ENCODE measurements around the gene PBX3. TPM values are rescaled to one million over a fixed set of nuclear protein-coding genes. Genes with fewer than 3 reads are reported as not detected.

Gene PBX3
- total RNA-seq, 2 donors from 2014 or later: 19.7 to 20.6 TPM

DNA sequence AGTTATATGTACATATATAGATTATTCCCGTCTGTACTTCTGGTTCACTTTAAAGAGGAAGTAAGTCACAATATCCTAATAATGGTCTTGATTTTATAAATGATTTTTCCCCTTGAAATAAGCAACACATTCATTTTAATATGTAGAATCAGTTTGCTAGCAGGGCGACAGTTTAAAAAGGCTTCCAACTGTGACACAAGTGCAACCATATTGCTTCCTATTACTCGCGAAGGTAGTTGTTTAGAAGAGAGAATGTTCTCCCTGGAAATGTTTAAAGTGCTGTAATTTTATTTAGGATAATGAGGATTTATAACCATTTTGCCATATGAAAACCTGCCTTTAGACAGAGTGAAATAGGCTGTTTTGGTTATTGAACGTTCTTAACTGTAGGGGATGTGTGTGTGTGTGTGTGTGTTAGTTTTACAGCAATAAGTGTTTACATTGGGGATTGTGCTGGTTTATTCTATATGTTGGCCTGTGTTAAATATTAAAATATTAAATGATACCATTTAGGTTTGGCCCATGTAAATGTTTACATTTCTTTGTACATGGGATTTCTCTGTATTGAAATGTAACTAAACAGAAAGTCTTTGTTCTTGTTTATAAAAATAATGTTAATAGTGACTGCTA lies 138.3 kb downstream of the PBX3 start:
- Mint-ChIP-seq H3K9me3 (no peaks in the 10 kb centered on the region), H3K4me3 (no peak overlapping the region), H3K4me1 (ENCODE audit: low read depth) (peaks cover 6% of the 10 kb centered on the region), H3K27ac (peak overlapping the region; percentile 33), H3K36me3 (ENCODE audit: insufficient read depth in 2 of 2) (no peaks in the 10 kb centered on the region), H3K27me3 (ENCODE audit: low read depth) (peaks cover 15% of the 10 kb centered on the region)
- ATAC-seq (replicated peaks in 1 of 2) (no peak), DNase-seq (no peak)

DNA sequence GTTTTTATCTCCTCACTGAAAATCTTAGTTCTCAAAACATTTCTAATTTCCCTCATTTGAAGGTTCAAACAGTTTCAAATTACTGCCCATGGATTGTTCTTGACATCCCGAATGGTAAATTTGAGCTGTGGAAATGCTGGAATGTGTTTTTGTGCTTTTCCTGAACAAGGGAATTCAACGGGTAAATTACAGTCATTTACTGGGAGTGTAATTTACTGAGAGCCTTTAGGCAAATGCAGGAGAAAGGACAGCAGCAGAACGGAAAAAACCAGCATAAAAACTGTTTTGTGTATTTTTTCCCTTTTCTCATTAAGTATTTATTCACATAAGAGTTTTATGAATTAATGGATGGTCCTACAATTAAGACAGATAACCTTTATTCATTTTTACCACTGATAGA lies 139.2 kb downstream of the PBX3 start:
- no peak for ATAC-seq (replicated peaks in 1 of 2)
- H3K4me1 Mint-ChIP-seq (ENCODE audit: low read depth): peaks cover 6% of the 10 kb centered on the region
- peaks cover 15% of the 10 kb centered on the region for H3K27me3 Mint-ChIP-seq (ENCODE audit: low read depth)
- no peak for DNase-seq
- no peaks in the 10 kb centered on the region for H3K36me3 Mint-ChIP-seq (ENCODE audit: insufficient read depth in 2 of 2)
- H3K9me3 Mint-ChIP-seq: no peaks in the 10 kb centered on the region
- no peak overlapping the region for H3K4me3 Mint-ChIP-seq
- no peak overlapping the region for H3K27ac Mint-ChIP-seq

DNA sequence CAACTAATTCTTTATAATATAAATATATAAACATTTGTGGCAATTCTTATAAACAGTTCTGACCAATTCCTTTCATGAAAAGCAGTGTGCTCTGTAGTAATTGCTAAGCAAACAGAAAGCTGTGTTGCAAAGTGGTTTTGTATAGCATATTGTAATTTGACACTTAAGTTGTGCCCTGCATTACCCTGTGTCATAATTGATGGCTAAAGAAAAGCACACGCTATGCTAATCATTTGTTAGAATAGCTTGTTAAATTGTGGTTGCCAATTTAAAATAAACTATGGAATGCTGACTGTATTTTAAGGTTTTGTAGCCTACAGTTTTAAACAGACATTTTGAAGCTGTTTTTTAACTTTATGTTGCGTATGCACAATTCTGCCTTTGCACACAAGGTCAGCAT lies 140.0 kb downstream of the PBX3 start:
- DNase-seq (no peak), ATAC-seq (replicated peaks in 1 of 2) (no peak)
- peaks cover 15% of the 10 kb centered on the region for H3K27me3 Mint-ChIP-seq (ENCODE audit: low read depth)
- H3K4me3 Mint-ChIP-seq: no peak overlapping the region
- no peaks in the 10 kb centered on the region for H3K9me3 Mint-ChIP-seq
- no peak overlapping the region for H3K27ac Mint-ChIP-seq
- H3K36me3 Mint-ChIP-seq (ENCODE audit: insufficient read depth in 2 of 2): no peaks in the 10 kb centered on the region
- peaks cover 6% of the 10 kb centered on the region for H3K4me1 Mint-ChIP-seq (ENCODE audit: low read depth)

DNA sequence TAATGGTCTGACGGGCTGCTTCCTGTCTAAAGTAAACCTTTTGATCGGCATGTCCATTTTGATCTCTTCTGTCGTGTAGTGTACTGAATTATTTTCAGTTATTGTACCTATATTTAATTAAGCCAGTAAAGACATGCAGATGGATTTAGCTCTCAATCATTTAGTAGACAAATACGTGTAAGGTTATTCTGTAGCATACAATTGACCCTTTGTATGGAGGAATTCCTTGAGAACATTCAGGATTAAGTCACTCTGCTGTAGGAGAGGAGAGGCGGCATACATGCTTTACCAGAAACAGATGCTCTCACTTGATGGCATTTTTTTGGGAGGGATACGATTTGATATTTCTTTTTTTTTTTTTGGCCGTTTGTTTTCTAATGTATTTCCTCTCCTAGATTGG lies 141.0 kb downstream of the PBX3 start:
- peaks cover 15% of the 10 kb centered on the region for H3K27me3 Mint-ChIP-seq (ENCODE audit: low read depth)
- ATAC-seq (replicated peaks in 1 of 2): no peak
- no peak overlapping the region for H3K27ac Mint-ChIP-seq
- no peaks in the 10 kb centered on the region for H3K9me3 Mint-ChIP-seq
- no peak for DNase-seq
- peak overlapping the region in 1 of 2 donors; percentile 20 for H3K4me3 Mint-ChIP-seq
- H3K4me1 Mint-ChIP-seq (ENCODE audit: low read depth): peaks cover 6% of the 10 kb centered on the region
- H3K36me3 Mint-ChIP-seq (ENCODE audit: insufficient read depth in 2 of 2): no peaks in the 10 kb centered on the region

DNA sequence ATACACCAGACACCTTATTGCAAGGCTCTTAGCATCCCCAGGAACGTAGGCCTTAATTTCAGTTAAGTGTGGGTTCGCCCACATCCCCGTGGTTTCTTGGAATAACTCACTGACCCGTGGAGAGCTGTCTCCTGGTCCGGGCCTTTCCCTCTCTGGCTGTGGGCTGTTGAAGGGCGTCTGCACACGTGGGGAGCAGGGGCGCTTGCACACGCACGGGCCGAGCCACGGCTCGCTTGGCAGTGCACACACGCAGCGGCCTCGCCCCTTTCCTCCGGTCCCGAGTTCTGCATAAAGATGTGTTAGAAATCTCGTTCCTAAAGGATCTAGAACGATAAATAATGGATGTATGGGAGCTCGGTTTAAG lies 141.9 kb downstream of the PBX3 start:
- ATAC-seq (replicated peaks in 1 of 2) (peak; percentile 52 to 57), DNase-seq (peak; percentile 2 to 6)
- Mint-ChIP-seq H3K27me3 (ENCODE audit: low read depth) (peaks cover 15% of the 10 kb centered on the region), H3K9me3 (no peaks in the 10 kb centered on the region), H3K36me3 (ENCODE audit: insufficient read depth in 2 of 2) (no peaks in the 10 kb centered on the region), H3K4me1 (ENCODE audit: low read depth) (peaks cover 6% of the 10 kb centered on the region), H3K4me3 (peak overlapping the region; percentile 72 to 80), H3K27ac (no peak overlapping the region)

DNA sequence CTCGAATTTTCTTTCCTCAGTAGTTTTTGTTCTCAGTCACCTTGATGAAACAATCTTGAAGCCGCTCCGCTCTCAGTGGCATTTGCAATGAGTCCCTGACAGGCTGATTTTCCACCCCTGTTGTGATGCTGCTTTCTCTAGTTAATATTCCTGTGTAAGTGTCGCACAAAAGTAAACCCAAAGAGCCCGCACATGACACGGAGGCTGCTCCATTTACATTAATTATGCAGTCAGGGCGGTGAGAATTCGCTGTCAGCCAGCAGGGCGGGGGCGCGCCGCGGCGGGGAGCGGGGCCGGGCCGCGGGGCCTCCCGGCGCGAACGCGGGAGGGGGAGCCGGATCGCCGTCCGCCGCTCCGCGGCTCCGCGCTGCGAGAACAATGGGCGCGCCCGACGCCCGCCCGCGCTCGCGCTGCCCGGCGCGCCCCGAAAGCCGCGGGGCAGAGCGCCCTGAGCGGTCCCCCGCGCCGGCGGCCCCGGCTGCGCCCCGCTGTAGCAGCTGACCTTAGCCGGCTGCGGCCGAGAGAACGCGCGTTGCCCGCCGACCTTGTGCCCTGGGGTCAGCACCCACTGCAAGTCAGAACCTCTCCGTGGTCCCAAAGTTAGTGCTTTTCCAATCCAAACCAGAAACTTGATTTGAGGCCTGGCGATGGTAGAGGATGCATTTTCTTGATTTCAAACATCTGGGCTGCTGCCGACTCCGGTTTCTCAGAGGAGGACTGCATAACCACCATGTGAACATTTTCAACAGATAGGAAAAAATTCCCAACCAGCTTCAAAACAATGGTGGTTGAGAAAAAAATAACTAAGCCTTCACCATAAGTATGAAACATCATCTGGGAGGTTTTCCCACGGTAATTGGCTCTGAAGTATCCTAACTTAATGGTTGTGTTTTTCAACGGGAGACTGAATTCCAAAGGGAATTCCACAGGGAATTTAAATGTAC lies 142.6 kb downstream of the PBX3 start:
- ATAC-seq (replicated peaks in 1 of 2): peak; percentile 78 to 91
- Mint-ChIP-seq H3K36me3 (ENCODE audit: insufficient read depth in 2 of 2) (no peaks in the 10 kb centered on the region), H3K27ac (no peak overlapping the region), H3K9me3 (no peaks in the 10 kb centered on the region), H3K4me1 (ENCODE audit: low read depth) (peaks cover 6% of the 10 kb centered on the region), H3K4me3 (peak overlapping the region; percentile 73 to 83), H3K27me3 (ENCODE audit: low read depth) (peaks cover 15% of the 10 kb centered on the region)
- peak; percentile 44 to 45 for DNase-seq

DNA sequence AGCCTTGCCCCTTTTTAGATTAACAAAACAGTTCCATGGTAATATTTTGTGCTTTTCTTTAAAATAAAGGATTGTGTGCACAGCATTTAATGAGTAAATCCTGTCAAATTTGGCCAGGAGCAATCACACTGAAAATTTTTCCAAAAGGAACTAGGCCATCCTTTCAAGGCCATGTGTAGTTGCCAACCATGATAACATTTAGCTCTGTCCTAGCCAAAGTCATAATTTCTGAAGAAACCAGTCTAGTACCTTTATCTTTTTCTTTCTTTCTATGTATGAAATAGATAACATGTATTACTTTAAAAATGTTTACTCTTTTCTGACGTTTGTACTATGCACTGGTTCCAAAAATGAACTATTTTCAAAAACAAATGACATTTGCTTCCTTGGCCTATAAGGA lies 143.7 kb downstream of the PBX3 start:
- Mint-ChIP-seq H3K27me3 (ENCODE audit: low read depth) (peaks cover 15% of the 10 kb centered on the region), H3K4me3 (no peak overlapping the region), H3K9me3 (no peaks in the 10 kb centered on the region), H3K27ac (no peak overlapping the region), H3K36me3 (ENCODE audit: insufficient read depth in 2 of 2) (no peaks in the 10 kb centered on the region), H3K4me1 (ENCODE audit: low read depth) (peaks cover 6% of the 10 kb centered on the region)
- ATAC-seq (replicated peaks in 1 of 2) (no peak), DNase-seq (no peak)

DNA sequence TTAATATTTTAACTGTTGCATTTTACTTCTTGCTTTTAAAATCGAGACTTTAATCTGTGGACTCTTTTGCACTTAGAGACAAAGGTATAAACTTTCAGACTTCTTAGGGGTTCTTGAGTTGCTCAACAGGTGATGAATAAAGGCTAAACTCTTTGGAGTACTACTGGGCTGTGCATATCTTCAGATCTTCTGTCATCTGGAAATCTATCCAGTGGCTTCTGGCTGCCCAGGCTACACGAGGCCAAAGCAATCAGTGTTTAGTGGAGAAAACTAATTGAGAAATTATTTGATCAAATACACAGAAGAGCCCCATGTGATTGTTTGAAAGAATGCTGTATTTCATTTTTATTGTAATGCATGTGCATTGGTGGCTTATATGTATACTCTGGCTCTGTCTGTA lies 146.1 kb downstream of the PBX3 start:
- ATAC-seq (replicated peaks in 1 of 2): no peak
- peaks cover 6% of the 10 kb centered on the region for H3K4me1 Mint-ChIP-seq (ENCODE audit: low read depth)
- H3K27me3 Mint-ChIP-seq (ENCODE audit: low read depth): peaks cover 10% of the 10 kb centered on the region
- no peak overlapping the region for H3K4me3 Mint-ChIP-seq
- no peaks in the 10 kb centered on the region for H3K36me3 Mint-ChIP-seq (ENCODE audit: insufficient read depth in 2 of 2)
- no peaks in the 10 kb centered on the region for H3K9me3 Mint-ChIP-seq
- DNase-seq: no peak
- no peak overlapping the region for H3K27ac Mint-ChIP-seq

DNA sequence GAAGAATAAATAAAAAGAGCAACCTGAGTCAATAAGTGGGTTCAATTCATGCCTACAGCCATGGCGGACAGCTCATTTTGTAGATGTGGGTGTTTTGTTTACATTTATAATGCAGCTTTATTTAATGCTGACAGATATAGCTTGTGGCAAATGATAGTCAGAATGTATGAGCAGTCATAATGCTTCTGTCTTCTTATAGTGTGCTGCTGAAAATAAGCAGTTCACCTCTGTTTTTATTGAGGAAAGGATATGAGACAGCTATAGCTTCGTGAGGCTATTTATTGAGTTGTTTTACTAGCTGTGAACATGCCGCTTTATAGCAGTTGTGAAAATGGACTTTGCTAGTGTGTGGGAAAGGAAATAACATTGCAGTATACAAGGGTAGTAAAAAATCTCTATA lies 147.4 kb downstream of the PBX3 start:
- H3K27me3 Mint-ChIP-seq (ENCODE audit: low read depth): no peaks in the 10 kb centered on the region
- no peak overlapping the region for H3K27ac Mint-ChIP-seq
- no peaks in the 10 kb centered on the region for H3K9me3 Mint-ChIP-seq
- no peak overlapping the region for H3K4me3 Mint-ChIP-seq
- H3K4me1 Mint-ChIP-seq (ENCODE audit: low read depth): no peaks in the 10 kb centered on the region
- no peak for DNase-seq
- H3K36me3 Mint-ChIP-seq (ENCODE audit: insufficient read depth in 2 of 2): no peaks in the 10 kb centered on the region
- no peak for ATAC-seq (replicated peaks in 1 of 2)

DNA sequence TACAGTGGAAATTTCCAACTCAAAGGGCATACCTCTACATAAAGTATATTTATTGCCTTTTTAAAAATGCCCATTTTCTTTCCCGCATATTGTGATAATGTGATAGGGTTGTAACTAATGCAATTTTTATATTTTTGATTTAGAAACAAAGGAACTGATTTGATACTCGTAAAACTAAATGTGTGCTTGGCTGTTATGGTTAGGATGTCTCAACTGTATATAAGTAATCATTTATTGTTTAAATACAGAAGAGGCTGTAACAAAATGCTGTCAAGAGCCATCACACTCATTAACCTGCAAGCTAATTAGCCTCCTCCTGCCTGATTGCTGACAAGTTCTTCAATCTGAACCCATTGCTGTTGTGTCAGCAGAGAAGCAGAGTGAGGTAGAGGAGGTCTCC lies 149.2 kb downstream of the PBX3 start:
- H3K4me1 Mint-ChIP-seq (ENCODE audit: low read depth): no peaks in the 10 kb centered on the region
- no peaks in the 10 kb centered on the region for H3K9me3 Mint-ChIP-seq
- no peak for DNase-seq
- H3K27me3 Mint-ChIP-seq (ENCODE audit: low read depth): no peaks in the 10 kb centered on the region
- no peak overlapping the region for H3K27ac Mint-ChIP-seq
- H3K4me3 Mint-ChIP-seq: no peak overlapping the region
- no peaks in the 10 kb centered on the region for H3K36me3 Mint-ChIP-seq (ENCODE audit: insufficient read depth in 2 of 2)
- ATAC-seq (replicated peaks in 1 of 2): no peak

DNA sequence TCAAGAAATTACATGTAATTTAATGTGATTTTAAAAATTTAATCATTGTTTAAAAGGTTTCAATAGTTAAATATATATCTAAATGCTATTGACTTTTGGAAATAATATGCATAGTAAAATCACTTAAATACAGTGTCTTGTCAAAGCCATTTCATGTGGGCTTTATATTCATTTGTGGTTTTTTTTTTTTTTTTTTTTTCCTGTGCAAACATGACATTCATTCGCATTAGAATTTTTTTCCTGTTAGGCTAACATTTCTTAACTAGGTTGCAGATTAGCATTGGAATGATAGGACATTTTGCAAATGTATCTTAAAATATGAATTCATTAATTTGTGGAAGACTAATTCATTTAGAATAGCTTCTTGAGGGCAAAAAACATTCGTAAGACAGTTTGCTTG lies 149.8 kb downstream of the PBX3 start:
- H3K36me3 Mint-ChIP-seq (ENCODE audit: insufficient read depth in 2 of 2): no peaks in the 10 kb centered on the region
- H3K9me3 Mint-ChIP-seq: no peaks in the 10 kb centered on the region
- H3K4me3 Mint-ChIP-seq: no peak overlapping the region
- ATAC-seq (replicated peaks in 1 of 2) (no peak), DNase-seq (no peak)
- no peaks in the 10 kb centered on the region for H3K27me3 Mint-ChIP-seq (ENCODE audit: low read depth)
- H3K27ac Mint-ChIP-seq: no peak overlapping the region
- no peaks in the 10 kb centered on the region for H3K4me1 Mint-ChIP-seq (ENCODE audit: low read depth)

DNA sequence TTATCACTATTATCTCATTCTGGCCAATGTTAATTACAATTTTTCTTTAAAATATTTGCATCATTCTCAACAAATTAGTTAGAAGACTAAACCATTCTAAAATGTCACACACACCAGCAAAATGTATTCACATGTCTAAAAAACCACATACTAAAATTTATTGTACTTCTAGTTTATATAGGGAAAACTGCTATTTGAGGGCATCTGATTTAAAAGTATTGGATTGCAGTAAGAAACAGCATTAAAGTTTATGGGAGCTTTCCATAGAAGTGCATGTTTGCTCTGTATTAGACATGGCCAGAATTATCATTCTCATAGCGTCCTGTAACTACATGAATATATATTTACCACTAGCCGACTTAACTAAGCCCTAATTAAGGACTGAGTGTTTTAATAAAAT lies 150.3 kb downstream of the PBX3 start:
- H3K4me3 Mint-ChIP-seq: no peak overlapping the region
- no peaks in the 10 kb centered on the region for H3K36me3 Mint-ChIP-seq (ENCODE audit: insufficient read depth in 2 of 2)
- no peaks in the 10 kb centered on the region for H3K27me3 Mint-ChIP-seq (ENCODE audit: low read depth)
- ATAC-seq (replicated peaks in 1 of 2): no peak
- no peak for DNase-seq
- no peak overlapping the region for H3K27ac Mint-ChIP-seq
- no peaks in the 10 kb centered on the region for H3K4me1 Mint-ChIP-seq (ENCODE audit: low read depth)
- H3K9me3 Mint-ChIP-seq: no peaks in the 10 kb centered on the region

DNA sequence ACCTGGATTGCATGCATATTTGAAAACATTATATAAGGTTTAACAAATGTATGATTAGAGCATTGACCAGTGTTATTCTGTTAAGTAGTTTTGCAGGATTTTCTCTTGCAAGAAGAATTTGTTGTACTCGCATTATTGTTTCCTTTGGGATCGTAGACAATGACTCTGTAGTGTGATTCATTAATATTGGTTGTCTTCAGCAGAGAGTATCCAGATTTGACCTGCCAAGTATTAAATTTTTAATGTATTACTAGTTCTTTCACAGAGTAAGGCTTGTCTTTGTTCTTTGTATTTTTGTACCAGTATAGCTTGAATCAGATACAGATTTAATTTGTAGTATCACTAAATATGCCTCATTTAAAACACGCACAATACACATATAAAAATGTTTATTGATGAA lies 155.0 kb downstream of the PBX3 start:
- ATAC-seq (replicated peaks in 1 of 2) (no peak), DNase-seq (no peak)
- no peaks in the 10 kb centered on the region for H3K4me1 Mint-ChIP-seq (ENCODE audit: low read depth)
- no peaks in the 10 kb centered on the region for H3K9me3 Mint-ChIP-seq
- no peak overlapping the region for H3K4me3 Mint-ChIP-seq
- H3K36me3 Mint-ChIP-seq (ENCODE audit: insufficient read depth in 2 of 2): no peaks in the 10 kb centered on the region
- H3K27ac Mint-ChIP-seq: no peak overlapping the region
- no peaks in the 10 kb centered on the region for H3K27me3 Mint-ChIP-seq (ENCODE audit: low read depth)
